GM19455 (cell line): ENCODE data around the gene THAP11.
"Not testable (repeated sequence)": the region's sequence is repeated elsewhere in the genome, so short reads cannot be mapped to it uniquely, and the experiment has no call there.

ENCODE experiments used
- ATAC-seq: cut with Tn5 transposase; IDR thresholded peaks from one replicate; pipeline ENCODE4 v1.9.1; 2021; ENCODE audit not compliant: unreplicated experiment

THAP11 gene

GRCh38 chr16:67834242-67834614 lies 7.9 kb upstream of the THAP11 start:
- ATAC-seq: no peak

- ATAC-seq: not testable (repeated sequence)
Observed at GRCh38 chr16:67837190-67837589, 4.9 kb upstream of the THAP11 start.

- no peak for ATAC-seq
Observed at GRCh38 chr16:67837811-67838210, 4.3 kb upstream of the THAP11 start.

GRCh38 chr16:67841198-67841815 lies 813 bp upstream of the THAP11 start:
- ATAC-seq: no peak

- peak; percentile 10 for ATAC-seq
Observed at GRCh38 chr16:67842509-67843342, 606 bp downstream of the THAP11 start.

GRCh38 chr16:67843343-67843765 lies 1.2 kb downstream of the THAP11 start:
- ATAC-seq: no peak

- ATAC-seq: no peak
Observed at GRCh38 chr16:67844497-67844896, 2.4 kb downstream of the THAP11 start.

- no peak for ATAC-seq
Observed at GRCh38 chr16:67845291-67846062, 3.4 kb downstream of the THAP11 start.

- no peak for ATAC-seq
Observed at GRCh38 chr16:67846063-67846319, 3.9 kb downstream of the THAP11 start.

- peak; percentile 62 for ATAC-seq
Observed at GRCh38 chr16:67846320-67847063, 4.4 kb downstream of the THAP11 start, which contains the start of gene NUTF2. Gene NUTF2 (plus strand): TSS chr16:67846933. CDS start chr16:67865131, 18,198 bp downstream.

GRCh38 chr16:67847064-67847861 lies 5.1 kb downstream of the THAP11 start, which contains the start of gene CENPT:
Gene CENPT (minus strand): TSS chr16:67847693. CDS start chr16:67833859, 13,834 bp downstream.
- peak; percentile 35 for ATAC-seq

GRCh38 chr16:67848118-67848517 lies 6.0 kb downstream of the THAP11 start:
- no peak for ATAC-seq

- no peak for ATAC-seq
Observed at GRCh38 chr16:67853670-67854069, 11.6 kb downstream of the THAP11 start.

- ATAC-seq: no peak
Observed at GRCh38 chr16:67855789-67856188, 13.7 kb downstream of the THAP11 start.

- ATAC-seq: no peak
Observed at GRCh38 chr16:67856927-67857546, 14.9 kb downstream of the THAP11 start.

GRCh38 chr16:67857547-67858233 lies 15.6 kb downstream of the THAP11 start:
- ATAC-seq: no peak

- no peak for ATAC-seq
Observed at GRCh38 chr16:67858500-67858899, 16.4 kb downstream of the THAP11 start.

- no peak for ATAC-seq
Observed at GRCh38 chr16:67860589-67861398, 18.7 kb downstream of the THAP11 start.
